Measurements from ENCODE around the gene FAM222B. TPM values are rescaled to one million over a fixed set of nuclear protein-coding genes. Genes with fewer than 3 reads are reported as not detected.

The FAM222B gene
- total RNA-seq, 5 donors from 2014 or later (not counting 1 experiment from before 2014, with no cell fraction given) = 17.6 to 23.4 (median 23.3) TPM

DNA sequence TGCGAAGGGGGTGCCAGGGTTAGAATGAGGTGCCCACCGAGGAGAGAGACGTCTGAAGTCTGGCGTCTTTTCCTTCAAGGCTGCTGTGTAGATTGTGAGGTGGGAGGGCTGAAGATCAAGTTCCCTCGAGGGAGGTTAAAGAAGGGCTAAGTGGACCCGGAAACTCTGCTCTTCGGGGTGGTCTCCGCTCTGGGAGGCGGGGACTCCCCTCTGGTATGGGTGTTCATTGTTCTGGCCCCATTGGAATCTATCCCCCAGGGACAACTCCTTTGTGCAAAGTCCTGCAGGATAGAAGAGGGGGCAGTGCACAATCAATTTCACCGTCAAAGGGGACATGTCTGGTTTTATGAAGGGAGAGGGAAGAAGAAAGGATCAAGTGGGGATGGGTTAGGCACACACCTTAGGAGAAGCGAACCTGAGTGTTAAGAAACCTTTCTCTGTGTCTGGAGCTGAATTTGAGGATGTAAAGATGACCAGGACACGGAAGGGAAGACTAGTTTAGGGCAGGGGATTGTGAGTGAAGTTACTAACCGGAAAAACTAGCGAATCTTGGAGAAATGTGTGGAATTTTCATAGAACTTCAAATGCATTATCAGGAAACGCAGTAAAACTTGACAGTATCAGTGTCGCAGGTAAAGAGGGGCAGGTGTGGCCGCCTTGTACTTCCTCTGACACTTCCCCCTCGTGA is 124.1 kb downstream of the FAM222B start:
- Mint-ChIP-seq H3K27me3 (peaks cover 6 to 29% of the 10 kb centered on the region in 2 donors), H3K27ac (peak overlapping the region; percentile 13 to 77), H3K4me3 (peak overlapping the region; percentile 51 to 98 (median 56)), H3K9me3 (no peaks in the 10 kb centered on the region), H3K36me3 (peaks cover 23% of the 10 kb centered on the region), H3K4me1 (peaks cover 43 to 50% (median 48%) of the 10 kb centered on the region in 3 donors)
- peaks cover 0 to 26% of the 10 kb centered on the region in 2 donors for H3K36me3 ChIP-seq (ENCODE audit: control insufficient read depth in 2 of 2, extremely low read depth in 1 of 2, insufficient read depth in 1 of 2, low read length in 1 of 2)
- DNase-seq (no peak), ATAC-seq (replicated peaks in 1 of 4) (no peak)
- 77% methylated on average over 10 of the region's 18 CpGs for WGBS (ENCODE audit: insufficient coverage)
- H3K9me3 ChIP-seq = no peaks in the 10 kb centered on the region
- no peak overlapping the region for H3K27ac ChIP-seq (ENCODE audit: low read length)
- H3K27me3 ChIP-seq (replicated peaks in 1 of 2; ENCODE audit: control insufficient read depth in 2 of 2, extremely low read depth in 1 of 2, insufficient read depth in 2 of 2, low read length in 1 of 2) = peaks cover 0 to 42% of the 10 kb centered on the region in 2 experiments
- CTCF ChIA-PET = interaction anchor here in 1 of 2 donors (1.5 to 1.9 kb wide), 4 partner anchors 10 to 233 kb away, joined by 8 to 18 read pairs (median 16); partner anchors contain the start of genes NEK8 and PHF12
- H3K4me1 ChIP-seq (ENCODE audit: control insufficient read depth in 1 of 2, extremely low read depth in 1 of 2, insufficient read depth in 2 of 2, low read length in 2 of 2) = peaks cover 17 to 57% of the 10 kb centered on the region in 2 experiments
- no peak overlapping the region for H3K4me3 ChIP-seq (ENCODE audit: control insufficient read depth in 1 of 2, extremely low read depth in 1 of 2, low read length in 1 of 2)
- POLR2A ChIA-PET = interaction anchor here (0.9 to 1.9 kb wide), 3 partner anchors 8 to 32 kb away, joined by 3 to 26 read pairs (median 3); partner anchors contain the start of genes NEK8 (in 1 of the 2) and PROCA1 (in 1 of the 2)

DNA sequence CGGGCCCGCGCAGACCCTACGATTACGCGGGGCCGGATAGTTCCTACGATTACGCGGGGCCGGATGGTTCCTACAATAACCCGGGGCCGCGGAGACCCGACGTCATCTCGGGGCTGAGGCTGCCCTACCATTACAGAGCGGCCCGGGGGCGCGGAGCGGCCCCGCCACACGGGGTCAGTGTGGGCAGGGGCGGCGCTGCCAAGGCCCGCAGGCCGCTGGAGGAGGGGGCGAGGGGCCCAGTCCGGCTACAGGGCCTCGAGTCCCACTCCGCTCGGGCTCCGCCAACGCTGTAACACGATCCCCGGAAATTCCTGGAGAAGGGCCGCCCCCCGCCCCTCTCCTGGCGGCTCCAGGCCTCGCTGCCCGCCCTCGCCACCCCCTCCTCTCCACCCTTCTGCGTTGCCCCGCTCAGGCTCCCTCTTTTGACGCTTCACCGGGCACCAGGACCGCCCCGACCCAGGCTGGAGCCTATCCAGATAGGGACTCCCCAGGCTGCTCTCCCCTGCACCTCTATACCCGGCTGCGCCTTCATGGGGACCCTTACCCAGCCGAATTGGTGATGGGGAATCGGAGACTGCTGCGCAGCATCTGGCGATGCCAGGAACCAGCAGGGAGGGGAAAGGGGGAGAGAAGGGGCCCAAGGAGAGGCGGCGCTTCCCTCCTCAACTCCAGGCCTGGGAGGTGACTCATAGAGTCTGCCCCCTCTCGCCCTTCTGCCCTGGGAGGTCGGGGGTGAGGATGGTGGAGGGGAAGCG is 124.8 kb downstream of the FAM222B start, which contains the start of gene RAB34:
Gene RAB34, minus strand, starts transcription at position 291 of the 755 bp plus-strand sequence. CDS start 602 bp downstream, outside the sequence.
- Mint-ChIP-seq H3K4me3 (peak within 1 kb of the TSS; percentile 56 to 98 (median 59)), H3K27ac (peak within 1 kb of the TSS; percentile 13 to 77), H3K27me3 (peaks cover 6 to 29% of the 10 kb centered on the region in 2 donors), H3K4me1 (peaks cover 41 to 47% (median 44%) of the 10 kb centered on the region in 3 donors), H3K36me3 (peaks cover 21% of the 10 kb centered on the region), H3K9me3 (no peaks in the 10 kb centered on the region)
- Histone ChIP-seq H3K4me1 (ENCODE audit: control insufficient read depth in 1 of 2, extremely low read depth in 1 of 2, insufficient read depth in 2 of 2, low read length in 2 of 2) (peaks cover 17 to 57% of the 10 kb centered on the region in 2 experiments), H3K4me3 (ENCODE audit: control insufficient read depth in 1 of 2, extremely low read depth in 1 of 2, low read length in 1 of 2) (no peak within 1 kb of the TSS), H3K27ac (ENCODE audit: low read length) (no peak within 1 kb of the TSS), H3K36me3 (ENCODE audit: control insufficient read depth in 2 of 2, extremely low read depth in 1 of 2, insufficient read depth in 1 of 2, low read length in 1 of 2) (peaks cover 0 to 19% of the 10 kb centered on the region in 2 donors), H3K27me3 (replicated peaks in 1 of 2; ENCODE audit: control insufficient read depth in 2 of 2, extremely low read depth in 1 of 2, insufficient read depth in 2 of 2, low read length in 1 of 2) (peaks cover 0 to 42% of the 10 kb centered on the region in 2 experiments), H3K9me3 (no peaks in the 10 kb centered on the region)
- DNase-seq (peak in 1 of 35 experiments; percentile 32), ATAC-seq (replicated peaks in 1 of 4) (peak in 2 of 4 experiments; percentile 28 to 37)
- WGBS (ENCODE audit: insufficient coverage) = 29% methylated on average over 39 of the region's 60 CpGs
- POLR2A ChIA-PET = no interaction called here
- CTCF ChIA-PET = no interaction called here

DNA sequence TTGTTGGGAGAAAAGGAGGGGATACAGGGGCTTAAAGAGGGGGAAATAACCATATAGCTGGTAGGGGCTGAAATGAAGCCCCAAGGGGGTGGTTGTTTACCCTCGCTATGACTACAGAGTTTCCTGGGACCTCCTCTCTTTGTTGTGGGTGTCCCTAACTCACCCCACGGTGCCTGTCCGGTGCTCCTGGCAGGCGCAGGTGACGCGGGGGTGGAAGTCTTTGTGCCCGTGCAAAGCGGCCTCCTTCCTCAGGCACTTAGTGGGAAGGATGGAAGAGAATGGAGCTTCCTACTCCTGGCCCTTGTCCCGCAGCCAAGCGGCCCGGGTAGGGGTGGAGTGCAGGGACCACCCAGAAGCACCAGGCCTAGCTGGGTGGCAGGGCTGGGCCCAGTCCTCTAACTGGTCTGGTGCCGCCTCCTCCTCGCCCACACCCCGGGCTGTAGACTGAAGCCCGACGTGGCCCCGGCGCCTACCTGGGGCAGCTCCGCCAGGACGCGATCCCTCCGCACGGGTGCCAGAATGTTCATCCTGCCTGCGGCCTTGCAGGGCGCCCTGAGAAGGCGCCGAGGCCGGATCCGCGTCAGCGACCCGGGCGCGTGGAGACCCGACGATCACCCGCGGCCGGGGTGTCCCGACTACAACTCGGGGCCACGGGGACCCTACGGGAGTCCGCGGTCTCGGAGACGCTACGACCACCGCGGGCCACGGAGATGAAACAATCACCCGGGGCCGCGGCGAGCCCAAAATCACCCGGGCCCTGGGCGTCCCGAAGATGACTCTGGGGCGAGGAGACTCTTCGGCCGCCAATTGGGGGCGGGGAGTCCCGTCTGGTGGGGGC is 125.6 kb downstream of the FAM222B start:
- Histone ChIP-seq H3K36me3 (ENCODE audit: control insufficient read depth in 2 of 2, extremely low read depth in 1 of 2, insufficient read depth in 1 of 2, low read length in 1 of 2) (peaks cover 0 to 12% of the 10 kb centered on the region in 2 donors), H3K27ac (ENCODE audit: low read length) (no peak overlapping the region), H3K4me3 (ENCODE audit: control insufficient read depth in 1 of 2, extremely low read depth in 1 of 2, low read length in 1 of 2) (no peak overlapping the region), H3K9me3 (no peaks in the 10 kb centered on the region), H3K4me1 (ENCODE audit: control insufficient read depth in 1 of 2, extremely low read depth in 1 of 2, insufficient read depth in 2 of 2, low read length in 2 of 2) (peaks cover 17 to 57% of the 10 kb centered on the region in 2 experiments), H3K27me3 (replicated peaks in 1 of 2; ENCODE audit: control insufficient read depth in 2 of 2, extremely low read depth in 1 of 2, insufficient read depth in 2 of 2, low read length in 1 of 2) (peaks cover 0 to 42% of the 10 kb centered on the region in 2 experiments)
- Mint-ChIP-seq H3K4me1 (peaks cover 41 to 45% (median 43%) of the 10 kb centered on the region in 3 donors), H3K27me3 (peaks cover 6 to 29% of the 10 kb centered on the region in 2 donors), H3K27ac (no peak overlapping the region), H3K9me3 (no peaks in the 10 kb centered on the region), H3K36me3 (peaks cover 17% of the 10 kb centered on the region), H3K4me3 (peak overlapping the region; percentile 45 to 98 (median 59))
- DNase-seq (peak in 1 of 35 experiments; percentile 15), ATAC-seq (replicated peaks in 1 of 4) (no peak)
- 39% methylated on average over 53 of the region's 63 CpGs for WGBS (ENCODE audit: insufficient coverage)
- CTCF ChIA-PET = no interaction called here
- POLR2A ChIA-PET = interaction anchor here in 1 of 2 donors (1.0 kb wide), 1 partner anchor 55 kb away, joined by 4 read pairs; the partner anchor contains the start of genes SDF2 and SUPT6H

DNA sequence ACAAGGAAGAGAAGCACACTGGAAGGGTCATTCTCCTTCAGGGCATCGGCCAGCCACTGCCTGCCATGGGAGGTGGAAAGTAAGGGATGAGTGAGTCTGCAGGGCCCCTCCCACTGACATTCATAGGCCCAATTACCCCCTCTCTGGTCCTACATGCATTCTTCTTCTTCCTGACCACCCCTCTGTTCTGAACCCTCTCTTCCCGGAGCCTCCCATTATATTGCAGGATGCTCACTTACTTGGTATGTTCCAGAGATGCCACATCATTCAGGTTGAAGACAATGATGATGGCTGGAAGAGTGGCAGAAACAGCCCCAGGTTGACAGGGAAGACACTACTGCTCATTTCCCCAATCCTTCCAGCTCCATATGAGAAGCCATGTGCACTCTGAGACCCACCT is 127.4 kb downstream of the FAM222B start:
- peaks cover 0 to 42% of the 10 kb centered on the region in 2 experiments for H3K27me3 ChIP-seq (replicated peaks in 1 of 2; ENCODE audit: control insufficient read depth in 2 of 2, extremely low read depth in 1 of 2, insufficient read depth in 2 of 2, low read length in 1 of 2)
- Mint-ChIP-seq H3K27me3 (peaks cover 6 to 29% of the 10 kb centered on the region in 2 donors), H3K36me3 (peaks cover 6% of the 10 kb centered on the region), H3K4me3 (no peak overlapping the region), H3K9me3 (no peaks in the 10 kb centered on the region), H3K4me1 (peaks cover 29 to 40% (median 33%) of the 10 kb centered on the region in 3 donors), H3K27ac (no peak overlapping the region)
- DNase-seq = no peak
- POLR2A ChIA-PET = no interaction called here
- peaks cover 3 to 52% of the 10 kb centered on the region in 2 experiments for H3K4me1 ChIP-seq (ENCODE audit: control insufficient read depth in 1 of 2, extremely low read depth in 1 of 2, insufficient read depth in 2 of 2, low read length in 2 of 2)
- no peak overlapping the region for H3K4me3 ChIP-seq (ENCODE audit: control insufficient read depth in 1 of 2, extremely low read depth in 1 of 2, low read length in 1 of 2)
- CTCF ChIA-PET = no interaction called here
- whole genome bisulfite sequencing (ENCODE audit: insufficient coverage) = no CpG with 5 or more reads among the region's 2 CpGs
- no peak overlapping the region for H3K27ac ChIP-seq (ENCODE audit: low read length)
- H3K9me3 ChIP-seq = no peaks in the 10 kb centered on the region
- ATAC-seq (replicated peaks in 1 of 4) = no peak
- H3K36me3 ChIP-seq (ENCODE audit: control insufficient read depth in 2 of 2, extremely low read depth in 1 of 2, insufficient read depth in 1 of 2, low read length in 1 of 2) = no peaks in the 10 kb centered on the region

DNA sequence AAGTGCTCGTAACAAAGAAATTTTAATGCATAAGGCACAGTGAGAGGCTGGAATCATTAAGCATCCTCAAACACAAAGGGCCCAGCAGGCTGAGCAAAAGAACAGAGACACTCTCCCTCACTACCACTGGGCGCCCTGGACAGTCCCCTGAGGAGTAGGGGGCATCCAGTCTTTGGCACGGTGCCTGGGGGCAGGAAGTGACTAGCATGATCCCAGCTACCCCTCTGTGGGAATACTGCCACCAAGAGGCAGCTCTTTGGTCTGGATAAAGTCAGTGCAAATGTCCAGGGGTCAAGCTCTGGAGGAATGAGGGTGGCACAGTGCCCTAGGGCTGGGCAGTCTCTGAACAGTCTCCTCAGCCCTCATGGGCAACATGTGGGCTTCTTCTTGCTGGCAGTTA is 128.3 kb downstream of the FAM222B start:
- Mint-ChIP-seq H3K27me3 (peaks cover 6 to 27% of the 10 kb centered on the region in 2 donors), H3K36me3 (no peaks in the 10 kb centered on the region), H3K4me3 (no peak overlapping the region), H3K4me1 (peaks cover 22 to 31% (median 25%) of the 10 kb centered on the region in 3 donors), H3K27ac (no peak overlapping the region), H3K9me3 (no peaks in the 10 kb centered on the region)
- Histone ChIP-seq H3K36me3 (ENCODE audit: control insufficient read depth in 2 of 2, extremely low read depth in 1 of 2, insufficient read depth in 1 of 2, low read length in 1 of 2) (no peaks in the 10 kb centered on the region), H3K4me3 (ENCODE audit: control insufficient read depth in 1 of 2, extremely low read depth in 1 of 2, low read length in 1 of 2) (no peak overlapping the region), H3K27me3 (replicated peaks in 1 of 2; ENCODE audit: control insufficient read depth in 2 of 2, extremely low read depth in 1 of 2, insufficient read depth in 2 of 2, low read length in 1 of 2) (peaks cover 0 to 42% of the 10 kb centered on the region in 2 experiments), H3K9me3 (no peaks in the 10 kb centered on the region), H3K27ac (ENCODE audit: low read length) (no peak overlapping the region), H3K4me1 (ENCODE audit: control insufficient read depth in 1 of 2, extremely low read depth in 1 of 2, insufficient read depth in 2 of 2, low read length in 2 of 2) (peaks cover 2 to 49% of the 10 kb centered on the region in 2 experiments)
- DNase-seq (no peak), ATAC-seq (replicated peaks in 1 of 4) (no peak)
- POLR2A ChIA-PET = no interaction called here
- CTCF ChIA-PET = no interaction called here
- WGBS (ENCODE audit: insufficient coverage) = 75% methylated on average over 2 of the region's 3 CpGs

Data from T-cell (primary cell).